ENCODE results near the gene PRRX2.

DNA sequence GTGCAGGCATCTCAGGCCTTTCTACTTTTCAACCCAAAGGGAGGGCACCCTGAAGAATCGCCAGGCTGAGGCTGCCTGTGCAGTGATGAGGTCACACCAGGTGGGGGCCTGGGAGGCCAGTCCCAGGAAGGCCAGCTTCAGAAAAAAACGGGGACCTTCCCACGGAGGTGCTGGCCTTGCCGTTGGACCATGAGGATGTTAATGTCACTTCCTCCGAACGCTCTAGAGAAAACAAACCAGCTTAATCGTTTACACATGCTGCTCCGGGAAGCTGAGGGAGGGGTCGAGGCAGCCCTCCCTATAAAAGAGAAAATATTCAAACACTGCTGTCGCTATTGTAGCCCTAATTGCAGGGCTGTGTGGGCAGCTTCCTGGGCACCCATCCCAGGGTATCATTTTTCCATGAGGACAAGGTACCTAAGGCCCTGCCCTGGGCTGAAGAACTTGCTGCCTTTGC is 60.4 kb downstream of the PRRX2 start:
- TF ChIP-seq, protein P1, sequence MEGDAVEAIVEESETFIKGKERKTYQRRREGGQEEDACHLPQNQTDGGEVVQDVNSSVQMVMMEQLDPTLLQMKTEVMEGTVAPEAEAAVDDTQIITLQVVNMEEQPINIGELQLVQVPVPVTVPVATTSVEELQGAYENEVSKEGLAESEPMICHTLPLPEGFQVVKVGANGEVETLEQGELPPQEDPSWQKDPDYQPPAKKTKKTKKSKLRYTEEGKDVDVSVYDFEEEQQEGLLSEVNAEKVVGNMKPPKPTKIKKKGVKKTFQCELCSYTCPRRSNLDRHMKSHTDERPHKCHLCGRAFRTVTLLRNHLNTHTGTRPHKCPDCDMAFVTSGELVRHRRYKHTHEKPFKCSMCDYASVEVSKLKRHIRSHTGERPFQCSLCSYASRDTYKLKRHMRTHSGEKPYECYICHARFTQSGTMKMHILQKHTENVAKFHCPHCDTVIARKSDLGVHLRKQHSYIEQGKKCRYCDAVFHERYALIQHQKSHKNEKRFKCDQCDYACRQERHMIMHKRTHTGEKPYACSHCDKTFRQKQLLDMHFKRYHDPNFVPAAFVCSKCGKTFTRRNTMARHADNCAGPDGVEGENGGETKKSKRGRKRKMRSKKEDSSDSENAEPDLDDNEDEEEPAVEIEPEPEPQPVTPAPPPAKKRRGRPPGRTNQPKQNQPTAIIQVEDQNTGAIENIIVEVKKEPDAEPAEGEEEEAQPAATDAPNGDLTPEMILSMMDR (IDR thresholded peaks at IDR 0.05) = no peak
- TF ChIP-seq ZNF416 (CRISPR knock-in tag; IDR thresholded peaks at IDR 0.05) = no peak
- no peak for TF ChIP-seq CREB1 (CRISPR knock-in tag; IDR thresholded peaks at IDR 0.05)
- TF ChIP-seq RORB (CRISPR knock-in tag; IDR thresholded peaks at IDR 0.05) = no peak
- TF ChIP-seq CBFB (CRISPR knock-in tag; IDR thresholded peaks at IDR 0.05; ENCODE audit: low read depth) = no peak
- TF ChIP-seq JUN (CRISPR knock-in tag; IDR thresholded peaks at IDR 0.05) = no peak
- TF ChIP-seq TEAD4 (CRISPR knock-in tag; IDR thresholded peaks at IDR 0.05) = no peak
- TF ChIP-seq NFE2L1 (CRISPR knock-in tag; IDR thresholded peaks at IDR 0.05) = no peak
- TF ChIP-seq NR2C2 (CRISPR knock-in tag; IDR thresholded peaks at IDR 0.05) = no peak
- TF ChIP-seq, protein P2, sequence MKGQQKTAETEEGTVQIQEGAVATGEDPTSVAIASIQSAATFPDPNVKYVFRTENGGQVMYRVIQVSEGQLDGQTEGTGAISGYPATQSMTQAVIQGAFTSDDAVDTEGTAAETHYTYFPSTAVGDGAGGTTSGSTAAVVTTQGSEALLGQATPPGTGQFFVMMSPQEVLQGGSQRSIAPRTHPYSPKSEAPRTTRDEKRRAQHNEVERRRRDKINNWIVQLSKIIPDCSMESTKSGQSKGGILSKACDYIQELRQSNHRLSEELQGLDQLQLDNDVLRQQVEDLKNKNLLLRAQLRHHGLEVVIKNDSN (CRISPR knock-in tag; IDR thresholded peaks at IDR 0.05) = no peak
- no peak for TF ChIP-seq NFYB (CRISPR knock-in tag; conservative IDR thresholded peaks at IDR 0.05; ENCODE audit: low read depth)
- TF ChIP-seq, protein P3, sequence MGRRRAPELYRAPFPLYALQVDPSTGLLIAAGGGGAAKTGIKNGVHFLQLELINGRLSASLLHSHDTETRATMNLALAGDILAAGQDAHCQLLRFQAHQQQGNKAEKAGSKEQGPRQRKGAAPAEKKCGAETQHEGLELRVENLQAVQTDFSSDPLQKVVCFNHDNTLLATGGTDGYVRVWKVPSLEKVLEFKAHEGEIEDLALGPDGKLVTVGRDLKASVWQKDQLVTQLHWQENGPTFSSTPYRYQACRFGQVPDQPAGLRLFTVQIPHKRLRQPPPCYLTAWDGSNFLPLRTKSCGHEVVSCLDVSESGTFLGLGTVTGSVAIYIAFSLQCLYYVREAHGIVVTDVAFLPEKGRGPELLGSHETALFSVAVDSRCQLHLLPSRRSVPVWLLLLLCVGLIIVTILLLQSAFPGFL (CRISPR knock-in tag; IDR thresholded peaks at IDR 0.05; ENCODE audit: borderline replicate concordance) = no peak
- no peak for TF ChIP-seq ZNF219 (CRISPR knock-in tag; IDR thresholded peaks at IDR 0.05; ENCODE audit: borderline replicate concordance)

Measured in WTC11 (cell line).